Panc1 (cell line): ENCODE results near the gene DMRT3. TPM values are rescaled to one million over a fixed set of nuclear protein-coding genes. Genes with fewer than 3 reads are reported as not detected.

Source experiments
- ATAC-seq: fragments of 200-7000 bp; cut with Tn5 transposase; 2 replicates; pipeline ENCODE4 v1.9.1; 2020; ENCODE audit warnings: mild to moderate bottlenecking, moderate library complexity
- BruUV-seq: library from RNA; stranded (reverse); fragments of 400-500 nt; replicated peaks from 2 replicates; lab custom pipeline; 2021; lab: Mats Ljungman, UMichigan
- CTCF ChIA-PET: fragments of 300-600 bp; sonication (Branson Sonifier 250); formaldehyde crosslinking; loops from one replicate; lab custom pipeline; 2022; ENCODE audit warnings: antibody characterized with exemption; lab: Charles Lee
- POLR2A ChIA-PET: fragments of 300-600 bp; sonication (Branson Sonifier 250); formaldehyde crosslinking; loops from one replicate; lab custom pipeline; 2022; ENCODE audit warnings: antibody characterized with exemption; lab: Charles Lee
- DNase-seq: peaks from one replicate; pipeline ENCODE4 v3.0.0-alpha.2; 2010; ENCODE audit warnings: low read depth, low spot score
- H3K27ac ChIP-seq: 2 replicates; pipeline ENCODE4 v1.5.1; 2011; ENCODE audit warnings: mild to moderate bottlenecking, low read length, inconsistent platforms
- H3K27me3 ChIP-seq: fragments of 200-500 bp; sonication (Bioruptor generic); 2 replicates; pipeline ENCODE4 v1.6.0; 2014; ENCODE audit warnings: low read length, inconsistent platforms; ENCODE audit not compliant: control insufficient read depth, insufficient read depth
- H3K36me3 ChIP-seq: fragments of 200-500 bp; sonication (Bioruptor generic); 2 replicates; pipeline ENCODE4 v1.5.1; 2014; ENCODE audit warnings: inconsistent platforms, mild to moderate bottlenecking, low read length, moderate library complexity; ENCODE audit not compliant: control insufficient read depth, insufficient read depth
- H3K4me1 ChIP-seq: 2 replicates; pipeline ENCODE4 v1.5.1; 2011; ENCODE audit warnings: inconsistent platforms, mild to moderate bottlenecking, low read length, moderate library complexity; ENCODE audit not compliant: control insufficient read depth, insufficient read depth
- H3K4me3 ChIP-seq, 2 experiments: 2 replicates each; pipeline ENCODE4 v1.5.1; 2011 to 2012; ENCODE audit warnings: low read depth in 2 of 2, low read length in 2 of 2, mild to moderate bottlenecking in 2 of 2, inconsistent platforms in 1 of 2, moderate library complexity in 1 of 2
- H3K9me3 ChIP-seq: fragments of 200-500 bp; sonication (Bioruptor generic); 2 replicates; pipeline ENCODE4 v1.5.1; 2014; ENCODE audit warnings: low read depth, mild to moderate bottlenecking, inconsistent platforms, low read length, moderate library complexity; ENCODE audit not compliant: control insufficient read depth, insufficient read depth
- CTCF ChIP-seq: fragments of 450-650 bp; IDR thresholded peaks from 2 replicates; pipeline ENCODE4 v1.5.1; 2017; ENCODE audit warnings: mild to moderate bottlenecking
- POLR2AphosphoS5 ChIP-seq: IDR thresholded peaks from 2 replicates; pipeline ENCODE4 v1.6.1; 2012; ENCODE audit warnings: mild to moderate bottlenecking, low read depth, low read length, moderate library complexity
- SIN3A ChIP-seq: IDR thresholded peaks from 2 replicates; pipeline ENCODE4 v1.6.1; 2012; ENCODE audit warnings: low read depth, mild to moderate bottlenecking, low read length, moderate library complexity, borderline replicate concordance; ENCODE audit not compliant: insufficient read depth
- TCF7L2 ChIP-seq: IDR thresholded peaks from 2 replicates; pipeline ENCODE4 v1.6.1; 2011; ENCODE audit warnings: mild to moderate bottlenecking, low read depth, low read length, inconsistent platforms
- in situ Hi-C: cut with HindIII; loops from 2 replicates; pipeline ENCODE4 v1.10.0; 2016; ENCODE audit warnings: low sequenced_read_pairs, low pct_unique_long_range_greater_than_20kb
- intact Hi-C: fragments of 100-400 bp; cut with micrococcal nuclease; formaldehyde crosslinking; loops from one replicate; pipeline ENCODE4 v1.10.0; 2022; ENCODE audit not compliant: unreplicated experiment
- total RNA-seq: library from RNA; stranded (reverse); gene quantifications from one replicate; pipeline ENCODE4 v1.2.1, GENCODE V29; 2021; ENCODE audit not compliant: unreplicated experiment
- TF ChIP-seq, protein P1 (sequence below), 2 experiments: IDR thresholded peaks; 2 replicates each; pipeline ENCODE4 v1.6.1; 2011 to 2012; ENCODE audit warnings: low read depth in 2 of 2, control low read depth in 1 of 2, low read length in 1 of 2, mild to moderate bottlenecking in 1 of 2, moderate library complexity in 1 of 2; ENCODE audit not compliant: insufficient read depth in 1 of 2

Gene DMRT3
- total RNA-seq, 1 experiment from 2014 or later, result not detected

DNA sequence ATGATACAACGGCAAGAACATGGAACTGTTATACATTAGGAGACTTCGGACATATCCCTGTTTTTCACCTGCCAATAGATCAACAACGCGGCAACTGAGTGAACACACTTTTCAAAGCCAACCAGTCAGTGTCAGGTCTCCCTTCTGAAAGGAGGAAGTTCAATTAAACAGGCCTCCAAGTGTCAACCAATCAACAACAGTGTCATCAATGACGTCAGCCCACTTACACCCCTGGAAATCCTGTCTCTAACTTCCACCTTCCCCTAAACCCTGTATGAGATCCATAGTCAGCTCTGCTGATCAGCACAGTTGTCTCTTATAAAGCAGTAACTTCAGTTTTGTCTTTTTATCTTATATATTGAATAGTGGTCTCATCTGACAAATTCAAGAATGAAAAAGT is 36.6 kb downstream of the DMRT3 start:
- ATAC-seq (no peak), DNase-seq (no peak)
- TF ChIP-seq POLR2AphosphoS5 (no peak), TCF7L2 (no peak), CTCF (no peak)
- TF ChIP-seq, protein P1, sequence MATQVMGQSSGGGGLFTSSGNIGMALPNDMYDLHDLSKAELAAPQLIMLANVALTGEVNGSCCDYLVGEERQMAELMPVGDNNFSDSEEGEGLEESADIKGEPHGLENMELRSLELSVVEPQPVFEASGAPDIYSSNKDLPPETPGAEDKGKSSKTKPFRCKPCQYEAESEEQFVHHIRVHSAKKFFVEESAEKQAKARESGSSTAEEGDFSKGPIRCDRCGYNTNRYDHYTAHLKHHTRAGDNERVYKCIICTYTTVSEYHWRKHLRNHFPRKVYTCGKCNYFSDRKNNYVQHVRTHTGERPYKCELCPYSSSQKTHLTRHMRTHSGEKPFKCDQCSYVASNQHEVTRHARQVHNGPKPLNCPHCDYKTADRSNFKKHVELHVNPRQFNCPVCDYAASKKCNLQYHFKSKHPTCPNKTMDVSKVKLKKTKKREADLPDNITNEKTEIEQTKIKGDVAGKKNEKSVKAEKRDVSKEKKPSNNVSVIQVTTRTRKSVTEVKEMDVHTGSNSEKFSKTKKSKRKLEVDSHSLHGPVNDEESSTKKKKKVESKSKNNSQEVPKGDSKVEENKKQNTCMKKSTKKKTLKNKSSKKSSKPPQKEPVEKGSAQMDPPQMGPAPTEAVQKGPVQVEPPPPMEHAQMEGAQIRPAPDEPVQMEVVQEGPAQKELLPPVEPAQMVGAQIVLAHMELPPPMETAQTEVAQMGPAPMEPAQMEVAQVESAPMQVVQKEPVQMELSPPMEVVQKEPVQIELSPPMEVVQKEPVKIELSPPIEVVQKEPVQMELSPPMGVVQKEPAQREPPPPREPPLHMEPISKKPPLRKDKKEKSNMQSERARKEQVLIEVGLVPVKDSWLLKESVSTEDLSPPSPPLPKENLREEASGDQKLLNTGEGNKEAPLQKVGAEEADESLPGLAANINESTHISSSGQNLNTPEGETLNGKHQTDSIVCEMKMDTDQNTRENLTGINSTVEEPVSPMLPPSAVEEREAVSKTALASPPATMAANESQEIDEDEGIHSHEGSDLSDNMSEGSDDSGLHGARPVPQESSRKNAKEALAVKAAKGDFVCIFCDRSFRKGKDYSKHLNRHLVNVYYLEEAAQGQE (IDR thresholded peaks at IDR 0.05; ENCODE audit: insufficient read depth in 1 of 2, low read depth in 2 of 2, low read length in 1 of 2), result no peak
- CTCF ChIA-PET, result no interaction called here
- in situ Hi-C loops (no loop called here), intact Hi-C loops (no loop called here)
- POLR2A ChIA-PET, result no interaction called here
- Histone ChIP-seq H3K27ac (no peak overlapping the region), H3K36me3 (no peaks in the 10 kb centered on the region), H3K4me1 (no peaks in the 10 kb centered on the region), H3K9me3 (no peaks in the 10 kb centered on the region), H3K27me3 (no peaks in the 10 kb centered on the region), H3K4me3 (no peak overlapping the region)
- no TSS peak for BruUV-seq

GRCh38 chr9:1014225-1014624 is 37.8 kb downstream of the DMRT3 start:
- H3K4me3 ChIP-seq, result no peak overlapping the region
- CTCF ChIA-PET, result no interaction called here
- no peaks in the 10 kb centered on the region for H3K27me3 ChIP-seq
- in situ Hi-C loops (no loop called here), intact Hi-C loops (no loop called here)
- H3K9me3 ChIP-seq, result no peaks in the 10 kb centered on the region
- DNase-seq, result no peak
- POLR2A ChIA-PET, result no interaction called here
- no peak for TF ChIP-seq TCF7L2
- no peak for TF ChIP-seq POLR2AphosphoS5
- no peak for TF ChIP-seq CTCF
- TF ChIP-seq, protein P1 (IDR thresholded peaks at IDR 0.05; ENCODE audit: insufficient read depth in 1 of 2, low read depth in 2 of 2, low read length in 1 of 2), result no peak
- no peak for TF ChIP-seq SIN3A
- no peak for ATAC-seq
- no peaks in the 10 kb centered on the region for H3K4me1 ChIP-seq
- BruUV-seq, result no TSS peak
- no peak overlapping the region for H3K27ac ChIP-seq
- no peaks in the 10 kb centered on the region for H3K36me3 ChIP-seq
